Gastrocnemius medialis (tissue), 4 donors: ENCODE measurements around the gene ISG20L2.

Source experiments
- CTCF ChIP-seq, 5 experiments: fragments of 450-650 bp in 3 of 5; fragments of 200-600 bp in 2 of 5; sonication (generic) in 2 of 5; IDR thresholded peaks in 4 of 5; conservative IDR thresholded peaks in 1 of 5; 1 replicate in 4 of 5; 2 replicates in 1 of 5; pipeline ENCODE4 v1.5.1; 2016 to 2019; ENCODE audit warnings: antibody characterized with exemption in 5 of 5, mild to moderate bottlenecking in 3 of 5, moderate library complexity in 3 of 5
- POLR2A ChIP-seq, 2 donors: fragments of 450-650 bp; IDR thresholded peaks; one replicate each; pipeline ENCODE4 v1.6.1; 2017; ENCODE audit warnings: antibody characterized with exemption in 2 of 2, mild to moderate bottlenecking in 2 of 2, moderate library complexity in 2 of 2

GRCh38 chr1:156767879-156768604, 39.5 kb upstream of the ISG20L2 start:
- TF ChIP-seq CTCF (IDR thresholded peaks at IDR 0.05 in 4 of 5, conservative IDR thresholded peaks at IDR 0.05 in 1 of 5) (no peak), POLR2A (IDR thresholded peaks at IDR 0.05) (no peak)
